Hepatocyte (in vitro differentiated cells): ENCODE data around the gene DIP2B.

Experiments
- CTCF ChIP-seq: fragments of 200-600 bp; sonication (generic); IDR thresholded peaks from 2 replicates; pipeline ENCODE4 v1.5.1; 2016; ENCODE audit warnings: antibody characterized with exemption, mild to moderate bottlenecking; ENCODE audit not compliant: poor library complexity
- EZH2 ChIP-seq: fragments of 200-600 bp; sonication (generic); IDR thresholded peaks from 2 replicates; pipeline ENCODE4 v1.6.1; 2016; ENCODE audit warnings: antibody characterized with exemption, mild to moderate bottlenecking, borderline replicate concordance

DNA sequence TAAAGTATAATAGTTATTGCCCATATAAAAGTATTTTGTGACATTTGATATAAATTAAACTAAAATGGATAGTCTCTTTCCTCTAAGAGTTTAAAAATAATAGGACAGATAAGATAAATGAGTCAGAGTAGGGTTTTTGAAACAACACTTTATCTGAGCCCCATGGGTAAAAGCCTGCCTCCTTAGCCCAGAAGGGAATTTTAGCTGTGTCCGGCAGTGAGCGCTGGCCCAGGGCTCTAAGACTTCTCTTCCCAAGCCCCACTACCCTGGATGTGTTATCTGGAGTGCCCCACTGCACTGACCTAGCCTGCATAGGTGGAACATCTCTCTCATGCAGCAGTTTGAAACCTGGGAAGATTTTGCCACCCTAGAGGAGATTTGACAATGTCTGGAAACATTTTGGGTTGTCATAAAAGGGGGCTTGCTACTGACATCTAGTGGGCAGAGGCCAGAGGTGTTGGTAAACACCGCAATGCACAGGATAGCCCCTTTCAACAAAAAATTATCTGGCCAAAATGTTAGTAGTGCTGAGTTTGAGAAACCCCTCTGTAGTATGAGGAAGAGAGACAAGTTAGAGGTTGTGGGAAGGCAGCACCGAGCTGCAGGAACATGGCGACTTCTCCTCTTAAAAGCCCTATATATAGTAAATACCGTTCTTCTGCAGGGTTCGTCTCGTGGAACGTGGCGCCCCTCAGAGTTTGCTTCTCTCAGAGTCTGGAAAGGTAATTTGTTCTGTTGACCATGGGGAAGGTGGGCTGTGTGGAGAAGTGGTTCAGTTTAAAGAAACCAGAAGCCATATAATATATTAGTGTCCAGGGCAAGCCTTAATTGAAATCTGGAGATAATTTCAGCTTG lies 229.9 kb downstream of the DIP2B start:
- TF ChIP-seq CTCF = peak; percentile 60
- TF ChIP-seq EZH2 = no peak
